GM23338 (cell line): Measurements from ENCODE around the gene SMIM41.

Source experiments
- EZH2 ChIP-seq: fragments of 200-600 bp; sonication (generic); IDR thresholded peaks from one replicate; pipeline ENCODE4 v1.8.0; 2017; ENCODE audit warnings: antibody characterized with exemption, mild to moderate bottlenecking, low read depth; ENCODE audit not compliant: unreplicated experiment
- POLR2AphosphoS5 ChIP-seq: IDR thresholded peaks from 2 replicates; pipeline ENCODE4 v1.6.1; 2016; ENCODE audit warnings: antibody characterized with exemption, low read depth

GRCh38 chr12:52054231-52054832 is 25.2 kb upstream of the SMIM41 start:
- no peak for TF ChIP-seq POLR2AphosphoS5
- no peak for TF ChIP-seq EZH2
